K562 (cell line): ENCODE data around the gene DND1. TPM values are rescaled to one million over a fixed set of nuclear protein-coding genes. Genes with fewer than 3 reads are reported as not detected.

ENCODE experiments used
- ETS1 ChIP-seq: conservative IDR thresholded peaks from 2 replicates; pipeline ENCODE4 v1.6.1; 2011; ENCODE audit warnings: low read depth, mild to moderate bottlenecking, low read length; ENCODE audit not compliant: control insufficient read depth
- ID3 ChIP-seq, 2 experiments: fragments of 250-450 bp in 1 of 2; fragments of 450-650 bp in 1 of 2; sonication (Bioruptor Pico) in 1 of 2; IDR thresholded peaks; 2 replicates each; pipeline versions ENCODE4 v1.6.1 to v1.8.0; 2016 to 2021; ENCODE audit warnings: mild to moderate bottlenecking in 2 of 2, moderate library complexity in 2 of 2, missing compliant biosample characterization in 1 of 2, missing genetic modification characterization in 1 of 2
- L3MBTL2 ChIP-seq: fragments of 450-650 bp; IDR thresholded peaks from 2 replicates; pipeline ENCODE4 v1.6.1; 2016; ENCODE audit warnings: mild to moderate bottlenecking, moderate library complexity
- MNT ChIP-seq, 2 experiments: fragments of 450-650 bp; conservative IDR thresholded peaks; 2 replicates each; pipeline ENCODE4 v1.6.1; 2017; ENCODE audit warnings: mild to moderate bottlenecking in 2 of 2, moderate library complexity in 2 of 2
- MXI1 ChIP-seq: IDR thresholded peaks from 2 replicates; pipeline ENCODE4 v1.6.1; 2011; ENCODE audit warnings: low read depth, mild to moderate bottlenecking, improper control_type of control experiment, low read length
- MYC ChIP-seq, 2 experiments: fragments of 250-450 bp in 1 of 2; sonication (Bioruptor Pico) in 1 of 2; IDR thresholded peaks; 2 replicates each; pipeline versions ENCODE4 v1.5.1 to v1.6.1; 2012 to 2021; ENCODE audit warnings: low read depth in 2 of 2, borderline replicate concordance in 1 of 2, improper control_type of control experiment in 1 of 2, low read length in 1 of 2, mild to moderate bottlenecking in 1 of 2, moderate library complexity in 1 of 2
- NCOR1 ChIP-seq: fragments of 450-650 bp; IDR thresholded peaks from 2 replicates; pipeline ENCODE4 v1.6.1; 2016; ENCODE audit warnings: mild to moderate bottlenecking, moderate library complexity
- PHF8 ChIP-seq: fragments of 200-600 bp; sonication (generic); IDR thresholded peaks from 2 replicates; pipeline ENCODE4 v1.6.1; 2012; ENCODE audit warnings: mixed run types, mild to moderate bottlenecking, inconsistent platforms, low read length, moderate library complexity, borderline replicate concordance
- PRMT5 ChIP-seq: sonication (generic); formaldehyde crosslinking; IDR thresholded peaks from 2 replicates; pipeline ENCODE4 v1.5.0; 2020; ENCODE audit warnings: missing genetic modification reagents
- SAFB ChIP-seq: fragments of 200-400 bp; formaldehyde crosslinking; IDR thresholded peaks from 2 replicates; pipeline ENCODE4 v1.6.1; 2017; ENCODE audit warnings: low read depth, low read length, borderline replicate concordance
- ZNF318 ChIP-seq, 2 experiments: fragments of 450-650 bp; IDR thresholded peaks; 2 replicates each; pipeline ENCODE4 v1.6.1; 2016; ENCODE audit warnings: mild to moderate bottlenecking in 2 of 2, borderline replicate concordance in 1 of 2, low read depth in 1 of 2, moderate library complexity in 1 of 2
- polyA plus RNA-seq, 8 experiments: library from polyadenylated mRNA; depleted of rRNA in 4 of 8; stranded (reverse) in 5 of 8; unstranded in 3 of 8; fragments of >200 nt; fragmentation: Nextera tagmentation in 2 of 8; fragmentation: Illumina TruSeq in 1 of 8; extraction: Ambion mirVana in 2 of 8; extraction: Trizol in 1 of 8; gene quantifications; 2 replicates each; pipeline versions ENCODE4 v1.2.1 to v1.2.3, GENCODE V29; 2011 to 2014; ENCODE audit warnings: inconsistent platforms in 1 of 8, missing spikeins in 1 of 8
- total RNA-seq, 7 experiments: library from RNA; depleted of rRNA in 6 of 7; stranded (reverse); fragments of >200 nt in 6 of 7; fragmentation: Illumina TruSeq in 2 of 7; extraction: Trizol in 2 of 7; gene quantifications; 2 replicates each; pipeline versions ENCODE4 v1.2.1 to v1.2.3, GENCODE V29; 2011 to 2021; ENCODE audit warnings: low replicate concordance in 1 of 7

DND1 gene
- total and polyA plus RNA-seq, 9 of the 15 experiments (the other 6 are each of a cell fraction or from before 2014, with no cell fraction given), result 0.37 to 2.0 (median 0.90) TPM; not detected in 3

- peak in 1 of 2 experiments; percentile 62; a peak in 1 of 4 replicates for TF ChIP-seq ZNF318 (IDR thresholded peaks at IDR 0.05; ENCODE audit: borderline replicate concordance in 1 of 2, low read depth in 1 of 2)
- peak; percentile 88; the same call in 1 of the 2 replicates for TF ChIP-seq PHF8
- TF ChIP-seq SAFB, result no peak
- peak; percentile 79 for TF ChIP-seq NCOR1
- TF ChIP-seq MXI1, result peak; percentile 35
- TF ChIP-seq ID3 (CRISPR knock-in tag; IDR thresholded peaks at IDR 0.05), result no peak
- TF ChIP-seq ID3 (tag; IDR thresholded peaks at IDR 0.05), result peak; percentile 55; the same call in 1 of the 2 replicates
- TF ChIP-seq ETS1, result peak; percentile 63; the same call in 1 of the 2 replicates
- peak; percentile 80 to 91 for TF ChIP-seq MNT (conservative IDR thresholded peaks at IDR 0.05)
- TF ChIP-seq PRMT5 (CRISPR knock-in tag), result no peak
- TF ChIP-seq MYC (IDR thresholded peaks at IDR 0.05; ENCODE audit: low read depth, low read length), result peak; percentile 49
- peak; percentile 25; the same call in 1 of the 2 replicates for TF ChIP-seq MYC (CRISPR knock-in tag; IDR thresholded peaks at IDR 0.05; ENCODE audit: borderline replicate concordance, low read depth)
- peak; percentile 76 for TF ChIP-seq L3MBTL2
Measured at GRCh38 chr5:140664359-140665119, 8.8 kb downstream of the DND1 start, which contains the start of gene WDR55 (continued).
